ENCODE data around the gene TCF4. TPM values are rescaled to one million over a fixed set of nuclear protein-coding genes. Genes with fewer than 3 reads are reported as not detected.

The TCF4 gene
- total and polyA plus RNA-seq, 2 donors (not counting 3 experiments of a cell fraction or from before 2014, with no cell fraction given), result 183 to 390 TPM

- no peak overlapping the region for H2AFZ ChIP-seq (ENCODE audit: low read depth, low read length)
- no peaks in the 10 kb centered on the region for H3K27me3 ChIP-seq (ENCODE audit: control insufficient read depth in 2 of 2, insufficient read depth in 2 of 2, low read length in 2 of 2)
- H3K27ac ChIP-seq (ENCODE audit: insufficient read depth, low read depth, low read length), result no peak overlapping the region
- FAIRE-seq, result no peak
- H3K4me1 ChIP-seq (ENCODE audit: control insufficient read depth, extremely low read depth, insufficient read depth, low read length), result no peaks in the 10 kb centered on the region
- H3K79me2 ChIP-seq (ENCODE audit: control insufficient read depth, insufficient read depth, low read length), result no peaks in the 10 kb centered on the region
- intact Hi-C loops (cut with micrococcal nuclease) (no loop called here), dilution Hi-C loops (cut with MboI; ENCODE audit: extremely low pct_ligation_motif_present, low sequenced_read_pairs) (no loop called here)
- no peaks in the 10 kb centered on the region for H3K9me1 ChIP-seq (replicated peaks; ENCODE audit: control insufficient read depth, extremely low read depth, insufficient read depth, low read length)
- TF ChIP-seq, protein P1, sequence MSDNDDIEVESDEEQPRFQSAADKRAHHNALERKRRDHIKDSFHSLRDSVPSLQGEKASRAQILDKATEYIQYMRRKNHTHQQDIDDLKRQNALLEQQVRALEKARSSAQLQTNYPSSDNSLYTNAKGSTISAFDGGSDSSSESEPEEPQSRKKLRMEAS (IDR thresholded peaks at IDR 0.05; ENCODE audit: insufficient read depth, insufficient read length), result no peak
- no peak for TF ChIP-seq FOS (IDR thresholded peaks at IDR 0.05; ENCODE audit: borderline replicate concordance, insufficient read depth, low read length)
- no peak for TF ChIP-seq JUN (IDR thresholded peaks at IDR 0.05; ENCODE audit: borderline replicate concordance, insufficient read depth, insufficient read length, low read depth)
- TF ChIP-seq, protein P2, sequence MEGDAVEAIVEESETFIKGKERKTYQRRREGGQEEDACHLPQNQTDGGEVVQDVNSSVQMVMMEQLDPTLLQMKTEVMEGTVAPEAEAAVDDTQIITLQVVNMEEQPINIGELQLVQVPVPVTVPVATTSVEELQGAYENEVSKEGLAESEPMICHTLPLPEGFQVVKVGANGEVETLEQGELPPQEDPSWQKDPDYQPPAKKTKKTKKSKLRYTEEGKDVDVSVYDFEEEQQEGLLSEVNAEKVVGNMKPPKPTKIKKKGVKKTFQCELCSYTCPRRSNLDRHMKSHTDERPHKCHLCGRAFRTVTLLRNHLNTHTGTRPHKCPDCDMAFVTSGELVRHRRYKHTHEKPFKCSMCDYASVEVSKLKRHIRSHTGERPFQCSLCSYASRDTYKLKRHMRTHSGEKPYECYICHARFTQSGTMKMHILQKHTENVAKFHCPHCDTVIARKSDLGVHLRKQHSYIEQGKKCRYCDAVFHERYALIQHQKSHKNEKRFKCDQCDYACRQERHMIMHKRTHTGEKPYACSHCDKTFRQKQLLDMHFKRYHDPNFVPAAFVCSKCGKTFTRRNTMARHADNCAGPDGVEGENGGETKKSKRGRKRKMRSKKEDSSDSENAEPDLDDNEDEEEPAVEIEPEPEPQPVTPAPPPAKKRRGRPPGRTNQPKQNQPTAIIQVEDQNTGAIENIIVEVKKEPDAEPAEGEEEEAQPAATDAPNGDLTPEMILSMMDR (IDR thresholded peaks at IDR 0.05; ENCODE audit: extremely low read depth in 1 of 2, insufficient read depth in 1 of 2, low read depth in 1 of 2, low read length in 2 of 2), result no peak
- no peak for TF ChIP-seq GATA2 (IDR thresholded peaks at IDR 0.05; ENCODE audit: insufficient read depth, insufficient read length, low read depth, low read length)
- no peak for TF ChIP-seq POLR2AphosphoS5 (IDR thresholded peaks at IDR 0.05; ENCODE audit: insufficient read depth, low read depth, low read length)
- TF ChIP-seq POLR2A (IDR thresholded peaks at IDR 0.05; ENCODE audit: low read depth, low read length), result no peak
- TF ChIP-seq EZH2 (IDR thresholded peaks at IDR 0.05; ENCODE audit: borderline replicate concordance, low read depth, low read length, severe bottlenecking), result no peak
- no peaks in the 10 kb centered on the region for H4K20me1 ChIP-seq (replicated peaks; ENCODE audit: control insufficient read depth, extremely low read depth, insufficient read depth, low read length)
- no peak overlapping the region for H3K9ac ChIP-seq (replicated peaks; ENCODE audit: extremely low read depth, insufficient read depth, low read length)
- no peaks in the 10 kb centered on the region for H3K36me3 ChIP-seq (ENCODE audit: control insufficient read depth in 2 of 2, extremely low read depth in 1 of 2, insufficient read depth in 2 of 2, low read length in 2 of 2)
- DNase-seq (ENCODE audit: low read depth, low spot score), result no peak
- ChIA-PET CTCF (interaction anchor here (0.9 kb wide), 1 partner anchor 211 kb away, joined by 3 read pairs; no protein-coding TSS in a partner anchor), POLR2A (no interaction called here)
- no peak overlapping the region for H3K4me2 ChIP-seq (ENCODE audit: insufficient read depth, low read length)
- no peaks in the 10 kb centered on the region for H3K9me3 ChIP-seq (replicated peaks; ENCODE audit: control insufficient read depth, insufficient read depth, low read length)
- BruUV-seq (replicated peaks), result no TSS peak
- no peak overlapping the region for H3K4me3 ChIP-seq (replicated peaks in 1 of 3; ENCODE audit: insufficient read depth in 1 of 3, low read depth in 1 of 3, low read length in 3 of 3)
Measured at GRCh38 chr18:55627007-55627406, 39.0 kb upstream of the TCF4 start.
